CD4-positive, alpha-beta T cell (primary cell): ENCODE results near the gene C1QTNF9B. TPM values are rescaled to one million over a fixed set of nuclear protein-coding genes. Genes with fewer than 3 reads are reported as not detected.

Experiments used
- ATAC-seq: fragments of 200-7000 bp; cut with Tn5 transposase; one replicate; pipeline ENCODE4 v1.10.0; 2022; ENCODE audit warnings: mild to moderate bottlenecking; ENCODE audit not compliant: poor library complexity
- CTCF ChIA-PET: fragments of 350-600 bp; sonication (Branson Sonifier 250); formaldehyde crosslinking; loops from one replicate; lab custom pipeline; 2021; ENCODE audit warnings: antibody characterized with exemption, inconsistent platforms; lab: Charles Lee
- POLR2A ChIA-PET: fragments of 350-600 bp; sonication (Branson Sonifier 250); formaldehyde crosslinking; loops from one replicate; lab custom pipeline; 2021; ENCODE audit warnings: antibody characterized with exemption, inconsistent platforms; lab: Charles Lee
- DNase-seq, 14 experiments: peaks; one replicate each; pipeline ENCODE4 v3.0.0-alpha.2; 2013 to 2020; ENCODE audit warnings: mixed read lengths in 2 of 14
- H3K27ac ChIP-seq, 2 donors: one replicate each; pipeline versions ENCODE4 v1.5.1 to v1.7.0; 2013; ENCODE audit warnings: low read length in 2 of 2, low read depth in 1 of 2, mild to moderate bottlenecking in 1 of 2
- H3K27me3 ChIP-seq, 2 experiments: 1 replicate in 1 of 2; 2 replicates in 1 of 2; pipeline versions ENCODE4 v1.6.1 to v1.7.0; 2013; ENCODE audit warnings: low read length in 2 of 2, control low read depth in 1 of 2, mild to moderate bottlenecking in 1 of 2, moderate library complexity in 1 of 2; ENCODE audit not compliant: insufficient read depth in 2 of 2, control insufficient read depth in 1 of 2
- H3K36me3 ChIP-seq: one replicate; pipeline ENCODE4 v1.6.1; 2013; ENCODE audit warnings: low read length, control low read depth; ENCODE audit not compliant: insufficient read depth
- H3K4me1 ChIP-seq: one replicate; pipeline ENCODE4 v1.6.1; 2013; ENCODE audit warnings: low read length, control low read depth; ENCODE audit not compliant: insufficient read depth
- H3K4me3 ChIP-seq: one replicate; pipeline ENCODE4 v1.5.1; 2013; ENCODE audit warnings: mild to moderate bottlenecking, low read length, moderate library complexity
- H3K9me3 ChIP-seq, 2 experiments: 1 replicate in 1 of 2; 2 replicates in 1 of 2; pipeline versions ENCODE4 v1.6.1 to v1.7.0; 2013; ENCODE audit warnings: low read length in 2 of 2, mild to moderate bottlenecking in 2 of 2, control low read depth in 1 of 2, moderate library complexity in 1 of 2; ENCODE audit not compliant: control insufficient read depth in 1 of 2, insufficient read depth in 1 of 2
- H3K27ac Mint-ChIP-seq: one replicate; pipeline ENCODE4 v1.8.0; 2020; ENCODE audit warnings: mixed read lengths
- H3K27me3 Mint-ChIP-seq: one replicate; pipeline ENCODE4 v1.8.0; 2021; ENCODE audit warnings: mixed read lengths
- H3K36me3 Mint-ChIP-seq: one replicate; pipeline ENCODE4 v1.8.0; 2021; ENCODE audit warnings: low read depth, mixed read lengths
- H3K4me1 Mint-ChIP-seq: one replicate; pipeline ENCODE4 v1.8.0; 2021; ENCODE audit warnings: low read depth, mixed read lengths
- H3K4me3 Mint-ChIP-seq: one replicate; pipeline ENCODE4 v1.8.0; 2020; ENCODE audit warnings: mild to moderate bottlenecking, mixed read lengths
- H3K9me3 Mint-ChIP-seq: one replicate; pipeline ENCODE4 v1.8.0; 2020; ENCODE audit warnings: mixed read lengths
- intact Hi-C, 2 experiments: fragments of 100-400 bp; cut with DNase I in 1 of 2; cut with micrococcal nuclease in 1 of 2; formaldehyde crosslinking; loops; one replicate each; pipeline versions ENCODE4 v1.15.1 to v1.9.0; 2023 to 2025; cut with DNase I, micrococcal nuclease
- total RNA-seq, 174 experiments: library from RNA in 2 of 174; stranded (reverse) in 2 of 174; gene quantifications; one replicate each; pipeline ENCODE4 v1.2.3 and lab custom pipeline; 2021 to 2026
- TF ChIP-seq, protein P1 (sequence below): fragments of 200-600 bp; IDR thresholded peaks from one replicate; pipeline ENCODE4 v1.8.0; 2022; ENCODE audit warnings: antibody characterized with exemption, mild to moderate bottlenecking

C1QTNF9B gene
- total RNA-seq, 2 experiments from 2014 or later: not detected

- POLR2A ChIA-PET: no interaction called here
- no peaks in the 10 kb centered on the region for H3K9me3 Mint-ChIP-seq
- H3K27me3 Mint-ChIP-seq: peaks cover 39% of the 10 kb centered on the region
- intact Hi-C loops: no loop called here
- Histone ChIP-seq H3K4me1 (no peaks in the 10 kb centered on the region), H3K36me3 (no peaks in the 10 kb centered on the region), H3K27ac (no peak overlapping the region), H3K27me3 (peaks cover 0 to 3% of the 10 kb centered on the region in 2 experiments), H3K4me3 (no peak overlapping the region), H3K9me3 (no peaks in the 10 kb centered on the region)
- H3K4me3 Mint-ChIP-seq: no peak overlapping the region
- CTCF ChIA-PET: no interaction called here
- no peak overlapping the region for H3K27ac Mint-ChIP-seq
- H3K4me1 Mint-ChIP-seq: no peaks in the 10 kb centered on the region
- ATAC-seq (no peak), DNase-seq (no peak)
- no peaks in the 10 kb centered on the region for H3K36me3 Mint-ChIP-seq
- TF ChIP-seq, protein P1, sequence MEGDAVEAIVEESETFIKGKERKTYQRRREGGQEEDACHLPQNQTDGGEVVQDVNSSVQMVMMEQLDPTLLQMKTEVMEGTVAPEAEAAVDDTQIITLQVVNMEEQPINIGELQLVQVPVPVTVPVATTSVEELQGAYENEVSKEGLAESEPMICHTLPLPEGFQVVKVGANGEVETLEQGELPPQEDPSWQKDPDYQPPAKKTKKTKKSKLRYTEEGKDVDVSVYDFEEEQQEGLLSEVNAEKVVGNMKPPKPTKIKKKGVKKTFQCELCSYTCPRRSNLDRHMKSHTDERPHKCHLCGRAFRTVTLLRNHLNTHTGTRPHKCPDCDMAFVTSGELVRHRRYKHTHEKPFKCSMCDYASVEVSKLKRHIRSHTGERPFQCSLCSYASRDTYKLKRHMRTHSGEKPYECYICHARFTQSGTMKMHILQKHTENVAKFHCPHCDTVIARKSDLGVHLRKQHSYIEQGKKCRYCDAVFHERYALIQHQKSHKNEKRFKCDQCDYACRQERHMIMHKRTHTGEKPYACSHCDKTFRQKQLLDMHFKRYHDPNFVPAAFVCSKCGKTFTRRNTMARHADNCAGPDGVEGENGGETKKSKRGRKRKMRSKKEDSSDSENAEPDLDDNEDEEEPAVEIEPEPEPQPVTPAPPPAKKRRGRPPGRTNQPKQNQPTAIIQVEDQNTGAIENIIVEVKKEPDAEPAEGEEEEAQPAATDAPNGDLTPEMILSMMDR: no peak
Measured at GRCh38 chr13:23923031-23923430, 25.7 kb upstream of the C1QTNF9B start.

- Mint-ChIP-seq H3K9me3 (no peaks in the 10 kb centered on the region), H3K4me1 (no peaks in the 10 kb centered on the region), H3K36me3 (no peaks in the 10 kb centered on the region), H3K4me3 (no peak overlapping the region), H3K27ac (no peak overlapping the region), H3K27me3 (peaks cover 47% of the 10 kb centered on the region)
- intact Hi-C loops: no loop called here
- Histone ChIP-seq H3K27ac (no peak overlapping the region), H3K36me3 (no peaks in the 10 kb centered on the region), H3K4me1 (no peaks in the 10 kb centered on the region), H3K27me3 (peaks cover 4 to 6% of the 10 kb centered on the region in 2 experiments), H3K9me3 (no peaks in the 10 kb centered on the region), H3K4me3 (no peak overlapping the region)
- DNase-seq: no peak
- no peak for ATAC-seq
- ChIA-PET POLR2A (no interaction called here), CTCF (interaction anchor here (0.7 to 0.8 kb wide), 2 partner anchors 44 to 298 kb away, joined by 3 read pairs; no protein-coding TSS in a partner anchor)
- TF ChIP-seq, protein P1: no peak
Measured at GRCh38 chr13:23922005-23922932, 25.0 kb upstream of the C1QTNF9B start.

DNA sequence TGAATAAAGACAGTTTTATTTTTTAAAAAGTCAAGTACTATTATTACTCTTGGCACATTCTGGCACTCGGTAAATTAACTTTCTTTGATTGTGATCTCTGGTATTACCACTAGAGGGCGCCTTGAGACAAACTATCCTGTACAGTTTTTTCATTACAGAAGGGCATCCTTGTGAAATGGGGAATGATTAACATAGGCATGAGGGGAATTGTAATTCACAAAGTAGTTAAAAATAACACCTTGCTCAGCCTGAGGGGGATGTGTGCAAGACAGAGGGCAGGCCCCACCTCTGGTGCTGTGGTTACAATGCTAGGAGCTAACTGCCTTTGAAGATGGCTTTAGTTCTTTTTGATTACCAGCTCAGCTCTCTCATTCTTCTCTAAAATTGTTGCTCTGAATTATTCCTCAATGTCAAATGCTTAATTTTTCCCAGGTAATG is 24.2 kb upstream of the C1QTNF9B start:
- Mint-ChIP-seq H3K27me3 (peaks cover 55% of the 10 kb centered on the region), H3K27ac (no peak overlapping the region), H3K9me3 (no peaks in the 10 kb centered on the region), H3K36me3 (no peaks in the 10 kb centered on the region), H3K4me3 (no peak overlapping the region), H3K4me1 (no peaks in the 10 kb centered on the region)
- TF ChIP-seq, protein P1: peak; percentile 57
- Histone ChIP-seq H3K27me3 (peaks cover 4 to 14% of the 10 kb centered on the region in 2 experiments), H3K27ac (no peak overlapping the region), H3K4me3 (no peak overlapping the region), H3K9me3 (no peaks in the 10 kb centered on the region), H3K36me3 (no peaks in the 10 kb centered on the region), H3K4me1 (no peaks in the 10 kb centered on the region)
- intact Hi-C loops: loop anchor here (1.0 to 2.0 kb wide), 2 partner anchors 297 to 299 kb away; no protein-coding TSS in a partner anchor
- ChIA-PET CTCF (interaction anchor here (0.7 to 0.8 kb wide), 2 partner anchors 43 to 299 kb away, joined by 3 read pairs; no protein-coding TSS in a partner anchor), POLR2A (no interaction called here)
- ATAC-seq (no peak), DNase-seq (peak in 3 of 14 experiments; percentile 45 to 46 (median 46))
